GF-D8 (cell line): Measurements from ENCODE around the gene ENPP1.
"Not testable (repeated sequence)": the region's sequence is repeated elsewhere in the genome, so short reads cannot be mapped to it uniquely, and the experiment has no call there.

Source experiments
- DNase-seq: peaks from one replicate; lab custom pipeline; 2025; lab: John Stamatoyannopoulos, UW

Gene ENPP1

DNA sequence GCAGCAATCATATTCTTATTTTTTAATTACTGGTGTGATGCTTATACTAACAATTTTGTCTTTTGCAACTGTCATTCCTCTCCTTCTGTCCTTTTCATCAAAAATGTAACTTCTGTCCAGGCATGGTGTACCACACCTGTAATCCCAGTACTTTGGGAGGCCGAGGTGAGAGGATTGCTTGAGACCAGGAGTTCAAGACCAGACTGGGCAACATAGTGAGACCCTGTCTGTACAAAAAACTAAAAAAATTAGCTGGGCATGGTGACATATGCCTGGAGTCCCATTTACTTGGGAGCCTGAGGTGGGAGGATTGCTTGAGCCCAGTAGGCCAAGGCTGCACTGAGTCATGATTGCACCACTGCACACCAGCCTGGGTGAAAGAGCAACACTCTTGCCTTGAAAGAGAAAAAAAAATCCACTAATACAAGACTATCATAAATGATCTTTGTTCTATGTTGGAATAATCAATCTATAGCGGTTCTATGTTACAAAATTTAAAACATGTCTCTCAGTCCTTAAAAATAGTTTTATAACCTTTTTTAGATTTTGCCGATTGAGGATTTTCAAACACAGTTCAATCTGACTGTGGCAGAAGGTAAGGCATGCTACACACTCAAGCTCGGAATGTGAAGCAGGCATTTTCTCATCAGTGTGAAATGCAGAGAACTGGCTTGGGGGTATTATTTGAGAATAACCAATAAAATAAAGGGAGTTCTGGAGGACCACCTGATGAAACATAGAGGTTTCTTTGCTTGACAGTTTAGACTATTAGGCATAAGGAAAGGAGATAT, 70.4 kb downstream of the ENPP1 start:
- no peak for DNase-seq

DNA sequence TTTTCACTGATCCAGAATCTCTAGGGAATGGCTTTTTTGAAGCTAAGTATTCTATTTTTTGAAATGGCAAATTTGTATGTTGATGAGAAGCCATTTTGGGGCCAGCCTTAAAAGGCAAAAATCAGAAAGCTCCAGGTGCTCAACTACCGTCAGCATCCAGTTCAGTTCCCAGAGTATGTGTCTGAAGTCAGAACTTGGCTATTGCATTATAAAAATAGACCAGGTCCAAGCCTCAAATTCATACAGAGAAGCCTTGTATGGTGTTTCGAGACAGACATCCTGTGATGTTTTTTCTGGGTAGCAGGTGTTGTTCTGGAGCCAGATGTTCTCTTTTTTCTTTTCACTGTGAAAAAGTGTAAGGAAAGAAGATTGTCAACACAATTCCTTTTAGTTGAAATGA, 75.2 kb downstream of the ENPP1 start:
- no peak for DNase-seq

DNA sequence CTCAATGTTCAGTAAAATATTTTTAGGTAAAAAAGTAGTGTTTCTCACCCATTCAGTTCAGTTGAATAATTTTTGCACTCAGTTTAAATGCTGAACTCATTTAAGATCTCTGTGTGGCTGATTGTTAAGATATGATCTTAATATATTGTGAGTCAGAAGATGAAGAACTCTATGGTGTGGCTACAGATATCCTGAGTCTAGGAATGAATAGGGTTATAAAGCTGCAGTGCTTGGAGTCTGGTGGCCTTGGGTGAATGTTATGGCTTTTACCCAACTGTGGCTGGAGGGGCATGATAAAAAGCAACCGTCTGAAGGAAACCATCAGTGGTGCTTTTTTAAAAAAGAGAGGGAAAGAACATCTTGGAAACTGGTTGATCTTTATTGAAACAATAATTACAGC, 77.4 kb downstream of the ENPP1 start:
- no peak for DNase-seq

DNA sequence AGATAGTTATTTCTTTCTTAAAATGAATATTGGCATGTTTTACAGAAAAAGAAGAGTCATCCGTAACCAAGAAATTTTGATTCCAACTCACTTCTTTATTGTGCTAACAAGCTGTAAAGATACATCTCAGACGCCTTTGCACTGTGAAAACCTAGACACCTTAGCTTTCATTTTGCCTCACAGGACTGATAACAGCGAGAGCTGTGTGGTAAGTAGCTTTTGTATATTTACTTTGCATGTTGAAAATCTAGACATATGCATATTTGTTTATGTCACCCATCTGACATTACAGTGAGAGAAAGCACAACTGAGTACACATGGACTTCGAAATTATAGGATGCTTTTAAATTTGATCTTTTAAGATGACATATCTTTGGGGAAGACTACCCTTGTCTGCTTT, 78.7 kb downstream of the ENPP1 start:
- DNase-seq, result no peak

DNA sequence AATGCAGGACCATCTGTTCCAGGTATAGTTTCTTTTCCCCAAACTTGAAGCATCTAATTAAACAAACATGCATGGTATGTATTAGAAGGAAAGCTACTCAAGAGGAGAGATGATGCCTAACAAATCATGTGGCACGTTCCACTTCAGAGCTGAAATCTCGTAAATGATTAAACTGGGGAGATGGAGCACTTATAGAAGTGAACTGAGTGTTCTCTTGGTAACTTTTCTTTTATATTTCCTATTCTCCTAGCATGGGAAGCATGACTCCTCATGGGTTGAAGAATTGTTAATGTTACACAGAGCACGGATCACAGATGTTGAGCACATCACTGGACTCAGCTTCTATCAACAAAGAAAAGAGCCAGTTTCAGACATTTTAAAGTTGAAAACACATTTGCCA, 82.3 kb downstream of the ENPP1 start:
- DNase-seq, result no peak

DNA sequence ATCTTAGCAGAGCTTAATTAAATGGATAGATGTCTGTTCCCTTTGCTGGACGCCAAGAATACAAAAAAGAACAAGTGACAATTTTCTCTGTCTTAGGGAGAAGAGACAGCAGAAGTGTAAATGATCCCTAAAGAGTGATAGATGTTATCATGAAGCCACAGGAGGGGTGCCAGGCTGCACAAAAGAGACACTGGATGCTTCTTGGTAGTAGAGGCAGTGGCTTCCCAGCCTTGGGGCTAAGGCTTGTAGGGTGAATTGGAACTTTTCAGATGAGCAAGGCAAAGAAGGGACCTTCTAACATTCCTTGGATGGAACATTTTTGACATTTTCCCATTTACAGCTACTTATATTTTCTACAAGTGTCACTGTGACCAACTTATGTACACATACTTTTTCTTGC, 85.4 kb downstream of the ENPP1 start:
- no peak for DNase-seq

DNA sequence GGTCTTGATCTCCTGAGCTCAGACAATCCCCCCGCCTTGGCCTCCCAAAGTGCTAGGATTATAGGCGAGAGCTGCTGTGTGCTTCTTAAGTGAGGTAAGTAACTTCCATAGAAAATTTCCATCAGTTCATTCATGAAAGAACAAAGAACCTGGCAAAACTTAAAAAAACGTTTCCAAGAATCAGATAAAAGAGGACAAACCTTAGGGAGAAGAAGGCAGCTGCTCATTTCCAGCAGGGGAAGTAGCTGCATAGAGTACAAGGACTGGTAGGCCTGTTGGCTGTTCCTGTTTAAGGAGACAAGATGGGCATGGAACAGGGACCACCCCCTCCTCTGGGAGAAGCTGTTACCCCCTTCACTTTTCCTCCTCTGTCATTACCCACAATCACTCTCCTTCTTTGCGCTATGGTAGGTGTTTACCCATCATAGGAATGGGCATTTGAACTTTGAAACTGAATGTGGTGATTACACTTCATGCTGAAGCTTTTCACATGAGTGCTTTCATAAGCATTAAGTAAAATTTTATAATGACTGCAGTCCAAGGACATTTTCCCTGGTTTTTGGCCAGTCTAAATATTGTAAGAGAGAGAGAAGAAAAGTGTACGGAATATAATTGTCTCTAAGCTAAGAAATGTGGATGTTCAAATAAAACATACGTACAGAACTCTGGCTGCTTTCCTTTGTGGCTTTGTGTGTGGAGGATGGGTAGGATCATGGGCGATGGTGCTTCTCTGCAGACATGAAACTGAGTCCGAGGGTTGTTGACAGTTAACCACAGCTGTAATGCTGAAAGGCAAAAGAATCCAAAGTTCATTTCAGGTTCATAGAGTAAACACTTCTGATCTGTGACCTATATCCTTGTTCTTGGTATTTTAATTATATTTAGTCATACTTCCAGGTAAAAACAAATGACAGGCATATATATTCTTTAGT, 86.9 kb downstream of the ENPP1 start:
- DNase-seq, result no peak

DNA sequence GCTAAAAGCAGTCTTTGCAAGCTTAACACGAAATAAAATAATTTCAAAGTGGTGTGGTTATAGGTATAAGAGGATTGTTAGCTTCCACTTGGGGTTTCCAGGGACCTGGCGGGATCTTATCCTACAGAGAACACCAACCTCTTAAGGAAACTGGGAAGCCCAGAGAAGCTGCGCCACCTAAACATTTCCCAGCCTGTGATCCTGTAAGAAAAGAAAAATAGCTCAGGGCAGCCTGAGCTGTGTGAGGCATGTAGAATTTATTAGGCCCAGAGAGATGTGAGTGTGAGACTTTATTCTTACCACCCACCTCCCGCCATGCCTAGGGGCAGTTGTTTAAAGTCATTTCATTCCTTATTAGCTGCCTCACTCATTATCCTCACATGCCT, 89.2 kb downstream of the ENPP1 start:
- no peak for DNase-seq

DNA sequence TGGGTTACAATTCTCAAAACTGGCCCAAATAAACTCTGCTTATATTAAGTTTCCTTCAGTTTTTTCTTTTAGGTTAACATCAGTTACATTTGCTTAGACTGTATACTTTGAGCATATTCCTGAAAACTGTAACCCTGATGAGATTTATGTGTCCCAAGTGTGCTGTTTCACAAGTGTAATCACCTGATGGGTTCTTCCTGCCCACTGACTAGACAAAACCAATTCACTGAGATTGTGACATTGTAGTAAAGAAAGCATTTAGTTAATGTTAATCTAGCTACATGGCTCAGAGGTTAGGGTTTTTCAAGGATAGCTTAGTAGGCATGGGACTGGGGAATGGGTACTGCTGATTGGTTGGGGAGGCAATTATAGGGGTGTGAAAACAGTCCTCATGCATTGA, 89.8 kb downstream of the ENPP1 start:
- DNase-seq, result no peak

- DNase-seq, result no peak
These were observed 90.9 kb downstream of the ENPP1 start for GRCh38 chr6:131898718-131899117.

DNA sequence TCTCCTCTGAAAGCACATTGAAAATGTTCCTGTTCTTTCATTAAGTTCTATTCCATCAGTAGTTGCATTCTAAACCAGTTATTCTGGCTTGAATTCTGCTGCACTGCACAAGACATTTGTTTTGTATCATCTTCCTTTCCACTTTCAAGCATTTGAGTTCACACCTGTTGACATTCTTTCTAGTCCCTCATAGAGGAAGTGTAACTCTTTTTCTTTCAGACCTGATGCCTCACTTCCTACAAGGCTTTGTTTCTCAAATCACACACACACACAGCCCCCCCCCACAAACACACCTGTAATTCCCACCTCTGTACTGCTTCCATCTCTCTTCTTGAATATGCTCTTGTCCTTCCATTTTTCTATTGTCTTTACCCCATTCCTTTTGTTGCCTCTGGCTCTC, 92.4 kb downstream of the ENPP1 start:
- DNase-seq, result no peak

DNA sequence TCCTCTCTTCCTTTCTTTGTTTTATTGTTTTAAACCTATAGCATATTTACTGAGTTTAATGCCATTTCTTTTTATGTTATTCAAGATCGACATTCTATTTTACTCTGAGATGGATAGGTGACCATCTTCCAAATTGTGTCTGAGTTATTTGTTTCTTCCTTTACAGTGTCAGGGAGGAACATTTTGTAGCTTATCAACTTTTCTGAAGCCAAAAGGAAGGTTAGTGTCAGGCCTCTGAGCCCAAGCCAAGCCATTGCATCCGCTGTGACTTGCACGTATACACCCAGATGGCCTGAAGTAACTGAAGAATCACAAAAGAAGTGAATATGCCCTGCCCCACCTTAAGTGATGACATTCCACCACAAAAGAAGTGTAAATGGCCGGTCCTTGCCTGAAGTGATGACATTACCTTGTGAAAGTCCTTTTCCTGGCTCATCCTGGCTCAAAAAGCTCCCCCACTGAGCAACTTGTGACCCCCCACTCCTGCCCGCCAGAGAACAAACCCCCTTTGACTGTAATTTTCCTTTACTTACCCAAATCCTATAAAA, 93.6 kb downstream of the ENPP1 start:
- DNase-seq, result not testable (repeated sequence)

DNA sequence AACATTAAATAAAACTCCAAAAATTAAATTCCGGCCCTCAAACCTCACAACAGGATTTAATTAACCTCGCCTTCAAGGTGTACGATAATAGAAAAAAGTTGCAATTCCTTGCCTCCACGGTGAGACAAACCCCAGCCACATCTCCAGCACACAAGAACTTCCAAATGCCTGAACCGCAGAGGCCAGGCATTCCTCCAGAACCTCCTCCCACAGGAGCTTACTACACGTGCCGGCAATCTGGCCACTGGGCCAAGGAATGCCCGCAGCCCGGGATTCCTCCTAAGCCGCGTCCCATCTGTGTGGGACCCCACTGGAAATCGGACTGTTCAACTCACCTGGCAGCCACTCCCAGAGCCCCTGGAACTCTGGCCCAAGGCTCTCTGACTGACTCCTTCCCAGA, 95.9 kb downstream of the ENPP1 start:
- DNase-seq, result not testable (repeated sequence)

DNA sequence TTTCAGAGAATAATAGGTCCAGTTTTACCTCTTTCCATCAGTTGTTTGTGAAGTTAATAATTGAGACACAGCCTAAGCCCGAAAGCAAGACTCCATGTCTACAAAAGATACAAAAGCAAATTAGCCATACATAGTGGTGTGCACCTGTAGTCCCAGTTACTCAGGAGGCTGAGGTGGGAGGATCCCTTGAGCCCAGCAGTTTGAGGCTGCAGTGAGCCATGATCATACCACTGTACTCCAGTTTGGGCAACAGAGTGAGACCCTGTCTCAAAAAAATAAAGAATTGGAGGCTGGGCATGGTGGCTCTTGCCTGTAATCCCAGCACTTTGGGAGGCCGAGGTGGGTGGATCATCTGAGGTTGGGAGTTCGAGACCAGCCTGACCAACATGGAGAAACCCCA, 101.0 kb downstream of the ENPP1 start:
- not testable (repeated sequence) for DNase-seq

DNA sequence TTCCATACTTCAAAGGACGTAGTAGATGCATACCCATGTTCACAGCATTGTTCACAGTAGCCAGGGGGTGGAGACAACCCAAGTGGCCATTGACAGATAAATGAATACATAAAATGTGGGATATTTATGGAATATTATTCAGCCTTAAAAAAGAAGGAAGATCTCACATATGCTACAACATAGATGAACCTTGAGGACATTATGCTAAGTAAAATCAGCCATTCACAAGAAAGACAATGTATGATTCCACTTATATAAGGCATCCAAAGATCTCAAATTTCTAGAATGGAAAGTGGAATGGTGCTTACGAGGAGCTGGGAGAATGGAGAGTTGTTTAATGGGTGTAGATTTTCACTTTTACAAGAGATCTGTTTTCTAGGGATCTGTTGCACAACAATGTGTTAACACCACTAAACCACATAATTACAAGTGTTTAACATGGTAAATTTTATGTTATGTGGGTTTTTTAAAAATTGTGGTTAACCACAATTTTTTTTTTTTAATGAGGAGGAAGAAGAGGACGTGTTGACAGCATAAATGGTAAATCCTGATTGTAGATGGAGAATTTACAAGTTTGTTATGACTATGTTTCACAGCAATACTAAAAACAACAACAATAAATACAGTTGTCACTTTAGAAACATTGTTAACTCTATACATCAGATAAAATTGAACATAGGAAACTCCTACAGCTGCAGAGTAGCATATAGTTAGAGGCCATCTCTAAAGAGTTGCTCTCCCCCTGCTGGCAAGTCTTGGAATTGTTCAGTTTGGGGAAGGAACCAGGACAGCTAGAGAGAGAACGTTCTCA, 101.8 kb downstream of the ENPP1 start:
- peak; percentile 69 for DNase-seq

- no peak for DNase-seq
These were observed 102.4 kb downstream of the ENPP1 start for GRCh38 chr6:131910219-131910589.

DNA sequence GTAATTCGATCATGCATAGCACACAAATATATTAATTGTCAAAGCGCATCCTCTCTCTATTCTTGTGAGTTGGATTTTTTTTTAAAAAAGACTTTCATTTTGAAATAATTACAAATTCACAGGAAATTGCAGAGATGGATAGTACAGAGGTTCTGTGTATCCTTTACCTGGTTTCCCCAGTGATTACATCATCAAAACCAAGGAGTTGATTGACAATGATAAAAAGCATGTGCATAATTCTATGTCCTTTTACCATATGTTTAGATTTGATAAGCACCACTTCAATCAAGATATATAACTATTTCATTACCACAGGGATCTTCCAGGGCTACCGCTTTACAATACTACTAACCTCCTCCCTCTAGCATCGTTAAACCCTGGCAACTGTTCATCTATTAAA, 103.1 kb downstream of the ENPP1 start:
- DNase-seq, result no peak

DNA sequence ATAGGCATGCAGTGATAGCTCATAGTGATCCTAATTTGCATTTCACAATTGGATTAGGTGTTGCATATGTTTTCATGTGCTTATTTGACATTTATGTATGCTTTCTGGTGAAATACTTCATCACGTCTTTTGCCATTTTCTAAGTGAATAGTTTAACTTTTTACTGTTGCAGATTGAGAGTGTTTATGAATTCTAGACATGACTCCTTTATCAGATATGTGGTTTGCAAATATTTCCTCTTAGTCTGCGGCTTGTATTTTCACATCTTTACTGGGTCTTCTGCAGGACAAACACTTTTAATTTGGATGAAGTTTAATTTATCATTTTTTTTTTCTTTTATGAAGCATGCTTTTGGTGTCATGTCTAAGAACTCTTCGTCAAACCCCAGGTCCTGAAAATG, 104.1 kb downstream of the ENPP1 start:
- DNase-seq, result no peak

- no peak for DNase-seq
These were observed 106.4 kb downstream of the ENPP1 start for GRCh38 chr6:131914234-131914633.

- no peak for DNase-seq
These were observed 107.3 kb downstream of the ENPP1 start for GRCh38 chr6:131914967-131915751.

- DNase-seq, result not testable (repeated sequence)
These were observed 108.4 kb downstream of the ENPP1 start for GRCh38 chr6:131916091-131916796.
